Measurements from ENCODE around the gene THADA.

DNA sequence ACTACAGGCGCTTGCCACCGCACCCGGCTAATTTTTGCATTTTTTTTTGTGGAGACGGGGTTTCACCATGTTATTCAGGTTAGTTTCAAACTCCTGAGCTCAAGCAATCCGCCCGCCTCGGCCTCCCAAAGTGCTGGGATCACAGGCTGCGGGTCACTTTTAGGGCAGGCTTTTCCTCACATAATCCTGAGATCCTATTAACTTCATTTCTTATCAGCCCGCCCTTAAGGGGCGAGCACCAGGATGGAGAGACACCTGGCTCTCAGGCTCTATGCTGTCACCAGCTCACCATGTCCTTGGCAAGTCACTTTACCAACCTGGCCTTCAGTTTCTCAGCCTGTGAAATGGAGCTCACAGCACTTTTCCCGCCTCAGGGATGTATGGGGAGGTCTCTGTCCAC is 392.5 kb downstream of the THADA start:
- TF ChIP-seq, protein P1, sequence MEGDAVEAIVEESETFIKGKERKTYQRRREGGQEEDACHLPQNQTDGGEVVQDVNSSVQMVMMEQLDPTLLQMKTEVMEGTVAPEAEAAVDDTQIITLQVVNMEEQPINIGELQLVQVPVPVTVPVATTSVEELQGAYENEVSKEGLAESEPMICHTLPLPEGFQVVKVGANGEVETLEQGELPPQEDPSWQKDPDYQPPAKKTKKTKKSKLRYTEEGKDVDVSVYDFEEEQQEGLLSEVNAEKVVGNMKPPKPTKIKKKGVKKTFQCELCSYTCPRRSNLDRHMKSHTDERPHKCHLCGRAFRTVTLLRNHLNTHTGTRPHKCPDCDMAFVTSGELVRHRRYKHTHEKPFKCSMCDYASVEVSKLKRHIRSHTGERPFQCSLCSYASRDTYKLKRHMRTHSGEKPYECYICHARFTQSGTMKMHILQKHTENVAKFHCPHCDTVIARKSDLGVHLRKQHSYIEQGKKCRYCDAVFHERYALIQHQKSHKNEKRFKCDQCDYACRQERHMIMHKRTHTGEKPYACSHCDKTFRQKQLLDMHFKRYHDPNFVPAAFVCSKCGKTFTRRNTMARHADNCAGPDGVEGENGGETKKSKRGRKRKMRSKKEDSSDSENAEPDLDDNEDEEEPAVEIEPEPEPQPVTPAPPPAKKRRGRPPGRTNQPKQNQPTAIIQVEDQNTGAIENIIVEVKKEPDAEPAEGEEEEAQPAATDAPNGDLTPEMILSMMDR (optimal IDR thresholded peaks at IDR 0.05 in 1 of 3, IDR thresholded peaks at IDR 0.05 in 1 of 3, conservative IDR thresholded peaks at IDR 0.05 in 1 of 3; ENCODE audit: extremely low read depth in 1 of 3, insufficient read depth in 2 of 3, low read length in 3 of 3): no peak
- no peak for TF ChIP-seq EZH2 (IDR thresholded peaks at IDR 0.05; ENCODE audit: low read length)

All from keratinocyte (primary cell).